ENCODE results near the gene SSX4B.

DNA sequence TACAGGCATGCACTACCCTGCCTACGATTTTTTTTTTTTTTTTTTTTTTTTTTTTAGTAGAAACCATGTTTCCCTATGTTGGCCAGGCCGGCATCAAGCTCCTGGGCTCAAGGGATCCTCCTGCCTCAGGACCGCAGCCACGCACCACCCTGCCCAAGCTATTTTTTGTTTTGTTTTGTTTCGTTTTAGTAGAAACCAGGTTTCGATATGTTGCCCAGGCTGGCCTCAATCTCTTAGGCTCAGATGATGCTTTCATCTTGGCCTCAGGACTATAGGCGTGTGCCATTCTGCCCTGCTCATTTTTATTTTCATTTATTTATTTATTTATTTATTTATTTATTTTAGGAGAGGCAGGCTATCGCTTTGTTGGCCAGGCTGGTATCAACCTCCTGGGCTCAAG is 54.1 kb downstream of the SSX4B start:
- no peak for TF ChIP-seq POLR2AphosphoS5 (IDR thresholded peaks at IDR 0.05)
- TF ChIP-seq, protein P1, sequence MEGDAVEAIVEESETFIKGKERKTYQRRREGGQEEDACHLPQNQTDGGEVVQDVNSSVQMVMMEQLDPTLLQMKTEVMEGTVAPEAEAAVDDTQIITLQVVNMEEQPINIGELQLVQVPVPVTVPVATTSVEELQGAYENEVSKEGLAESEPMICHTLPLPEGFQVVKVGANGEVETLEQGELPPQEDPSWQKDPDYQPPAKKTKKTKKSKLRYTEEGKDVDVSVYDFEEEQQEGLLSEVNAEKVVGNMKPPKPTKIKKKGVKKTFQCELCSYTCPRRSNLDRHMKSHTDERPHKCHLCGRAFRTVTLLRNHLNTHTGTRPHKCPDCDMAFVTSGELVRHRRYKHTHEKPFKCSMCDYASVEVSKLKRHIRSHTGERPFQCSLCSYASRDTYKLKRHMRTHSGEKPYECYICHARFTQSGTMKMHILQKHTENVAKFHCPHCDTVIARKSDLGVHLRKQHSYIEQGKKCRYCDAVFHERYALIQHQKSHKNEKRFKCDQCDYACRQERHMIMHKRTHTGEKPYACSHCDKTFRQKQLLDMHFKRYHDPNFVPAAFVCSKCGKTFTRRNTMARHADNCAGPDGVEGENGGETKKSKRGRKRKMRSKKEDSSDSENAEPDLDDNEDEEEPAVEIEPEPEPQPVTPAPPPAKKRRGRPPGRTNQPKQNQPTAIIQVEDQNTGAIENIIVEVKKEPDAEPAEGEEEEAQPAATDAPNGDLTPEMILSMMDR (IDR thresholded peaks at IDR 0.05): no peak
- no peak for TF ChIP-seq POLR2A (IDR thresholded peaks at IDR 0.05)

Data from suprapubic skin (tissue), 4 donors.